ENCODE data around the gene RAP1GAP.

RAP1GAP gene

DNA sequence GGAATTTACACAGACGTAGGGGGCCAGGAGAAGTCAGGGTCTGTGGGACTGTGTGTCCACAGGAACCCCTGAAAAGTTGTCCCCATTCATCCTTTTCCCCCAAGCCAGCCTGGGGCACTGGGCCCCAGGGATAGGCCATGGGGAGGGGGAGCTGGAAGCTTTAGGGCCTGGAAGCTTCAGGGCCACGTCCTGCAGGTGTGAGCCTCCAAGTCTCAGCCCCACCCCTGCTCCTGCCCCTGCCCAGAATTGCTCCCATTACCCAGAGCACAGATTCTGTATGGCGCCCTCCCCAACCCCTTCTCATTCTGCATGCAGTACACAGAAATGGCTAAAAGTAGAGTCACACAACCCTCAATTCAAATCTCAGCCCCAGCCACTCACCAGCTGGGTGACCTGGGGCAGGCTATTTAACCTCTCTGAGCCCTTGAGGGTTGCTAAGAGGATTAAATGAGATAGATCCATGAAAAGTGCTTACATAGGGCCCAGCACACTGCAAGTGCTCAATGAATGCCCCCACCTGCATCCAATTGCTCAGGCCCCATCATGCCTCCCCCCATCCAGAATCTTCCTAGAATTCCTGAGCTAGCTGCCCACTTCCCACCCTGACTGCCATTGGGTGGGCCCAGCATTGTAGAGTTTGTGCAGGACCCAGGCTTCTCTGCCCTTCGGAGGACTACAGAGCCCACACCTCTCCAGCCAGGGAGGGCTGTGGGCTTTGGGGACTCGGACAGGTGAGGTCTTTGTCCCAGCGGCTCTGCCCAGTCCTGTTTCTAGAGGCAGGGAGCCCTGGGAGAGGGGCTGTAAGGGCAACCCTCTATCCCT is 6.5 kb downstream of the RAP1GAP start:
- no peak for DNase-seq (ENCODE audit: low spot score)

DNA sequence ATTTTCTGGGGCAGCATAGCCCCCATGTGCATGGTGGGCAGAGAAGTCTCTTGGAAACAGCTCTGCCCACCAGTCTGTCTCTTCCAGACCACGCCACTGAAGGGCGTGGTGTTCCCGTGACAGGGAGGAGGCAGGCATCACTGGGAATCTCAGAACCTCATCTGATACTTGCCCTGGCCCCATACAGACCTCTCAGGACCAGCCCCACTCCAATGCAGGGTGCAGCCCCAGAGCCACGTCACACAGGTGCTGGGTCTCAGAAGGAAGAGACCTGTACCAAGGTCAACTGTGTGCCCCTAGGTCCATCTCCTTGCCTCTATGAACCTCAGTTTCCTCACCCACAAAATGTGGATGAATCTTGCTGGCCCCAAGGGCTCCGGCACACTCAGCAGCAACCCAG is 7.3 kb downstream of the RAP1GAP start:
- DNase-seq (ENCODE audit: low spot score) = no peak

DNA sequence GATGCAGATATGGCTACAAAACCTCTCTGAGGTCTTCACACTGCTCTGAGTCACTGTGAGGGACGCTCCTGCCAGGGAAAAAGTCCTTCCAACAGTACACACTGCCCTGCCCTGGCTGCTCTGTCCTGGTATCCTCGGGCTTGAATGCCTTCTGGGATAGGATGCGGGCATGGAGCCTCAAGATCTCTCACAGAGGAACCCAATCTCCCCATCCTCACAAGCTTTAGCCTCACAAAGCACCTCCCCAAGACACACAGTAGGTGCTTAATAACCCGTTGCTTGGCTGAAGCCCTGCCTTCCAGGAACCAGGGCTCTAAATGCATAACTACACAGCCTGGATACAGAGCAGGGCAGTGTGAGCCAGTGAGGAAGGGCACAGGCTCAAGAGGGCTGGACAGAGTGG is 9.2 kb downstream of the RAP1GAP start:
- DNase-seq (ENCODE audit: low spot score) = no peak

DNA sequence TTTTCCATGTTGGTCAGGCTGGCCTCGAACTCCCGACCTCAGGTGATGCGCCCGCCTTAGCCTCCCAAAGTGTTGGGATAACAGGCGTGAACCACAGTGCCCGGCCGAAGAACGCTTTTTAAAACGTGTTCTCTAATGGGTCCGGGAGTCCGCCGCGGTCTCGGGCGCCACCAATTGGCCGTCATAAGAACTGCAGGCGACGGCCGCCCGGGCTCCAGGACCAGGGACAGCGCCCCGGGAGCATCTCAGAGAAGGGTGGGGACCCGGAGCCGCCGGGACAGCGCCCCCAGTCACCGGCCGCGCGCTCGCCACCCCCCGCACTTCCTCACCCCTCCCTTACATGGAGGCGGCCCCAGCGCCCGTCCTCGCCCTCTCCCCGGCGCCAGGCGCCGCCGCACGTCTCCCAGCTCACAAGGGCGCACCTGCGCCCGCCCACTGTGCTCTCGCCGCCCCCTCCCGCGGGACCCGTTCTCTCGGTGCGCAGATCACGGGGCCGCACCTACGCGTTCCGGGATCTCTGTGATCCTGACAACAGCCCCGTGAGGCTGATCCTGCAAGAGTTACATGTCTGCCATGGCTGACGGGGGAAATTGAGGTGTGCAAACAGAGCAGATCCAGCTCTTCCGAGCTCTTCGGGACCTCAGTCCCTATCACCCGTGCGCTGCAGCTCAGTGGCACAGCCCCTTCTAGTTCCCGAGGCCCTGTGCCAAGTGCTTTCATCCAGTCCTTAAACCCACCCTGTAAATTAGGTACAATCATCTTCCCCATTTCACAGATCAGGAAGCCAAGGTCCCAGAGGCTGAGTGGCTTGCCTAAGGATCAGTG is 9.8 kb downstream of the RAP1GAP start:
- DNase-seq (ENCODE audit: low spot score) = peak; percentile 100

DNA sequence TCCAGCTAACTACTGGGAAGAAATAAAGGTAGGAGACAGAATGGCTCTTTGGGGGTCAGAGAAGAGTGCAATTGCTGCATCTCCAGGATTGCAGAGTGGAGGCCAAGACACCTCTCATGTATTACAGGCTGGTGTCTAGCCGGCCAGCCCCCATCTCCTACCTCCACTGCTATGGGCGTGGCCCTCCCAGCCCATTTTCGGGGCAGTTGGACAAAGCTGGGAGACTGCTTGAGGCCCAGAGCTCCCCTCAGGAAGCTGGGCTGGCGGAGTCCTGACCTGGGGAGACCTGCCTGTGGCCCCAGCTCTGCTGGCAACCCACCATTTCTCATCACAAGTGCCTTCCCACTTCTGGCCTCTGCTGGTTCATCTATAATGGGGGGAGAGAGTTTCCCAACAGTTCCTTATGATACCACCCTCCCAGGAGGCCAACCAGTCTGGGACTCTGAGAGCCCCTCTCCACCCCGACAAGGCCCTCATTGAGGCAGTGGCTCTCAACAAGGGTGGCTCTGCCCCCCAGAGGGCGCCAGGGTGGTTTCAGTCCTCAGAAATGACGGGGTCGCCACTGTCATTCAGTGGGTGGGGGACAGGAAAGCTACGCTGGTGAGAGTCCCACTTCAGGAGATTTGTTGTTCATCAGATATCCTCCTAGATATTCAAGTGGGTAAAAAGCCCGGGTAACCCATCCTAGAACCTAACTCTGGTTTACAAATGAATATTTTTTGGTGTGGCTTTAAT is 11.5 kb downstream of the RAP1GAP start:
- no peak for DNase-seq (ENCODE audit: low spot score)

DNA sequence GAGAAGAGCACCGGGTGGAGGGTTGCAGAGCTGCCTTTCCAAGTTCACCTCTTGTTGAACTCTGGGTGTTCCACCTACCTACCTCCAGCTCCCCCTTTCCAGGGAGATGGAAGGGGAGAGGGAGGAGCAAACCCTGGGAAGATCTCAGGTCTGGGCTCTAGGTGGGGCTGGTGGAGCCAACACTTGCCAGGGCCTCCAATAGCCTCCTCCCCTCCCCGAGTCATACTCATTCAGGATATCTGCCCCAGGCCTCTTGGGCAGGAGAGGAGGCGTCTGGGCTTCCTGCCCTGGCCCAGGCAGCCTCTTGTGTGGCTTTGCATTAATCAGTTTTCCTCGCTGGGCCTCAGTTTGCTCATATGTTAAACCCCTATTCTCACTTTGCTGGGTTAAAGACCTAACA is 13.4 kb downstream of the RAP1GAP start:
- DNase-seq (ENCODE audit: low spot score) = peak; percentile 75

DNA sequence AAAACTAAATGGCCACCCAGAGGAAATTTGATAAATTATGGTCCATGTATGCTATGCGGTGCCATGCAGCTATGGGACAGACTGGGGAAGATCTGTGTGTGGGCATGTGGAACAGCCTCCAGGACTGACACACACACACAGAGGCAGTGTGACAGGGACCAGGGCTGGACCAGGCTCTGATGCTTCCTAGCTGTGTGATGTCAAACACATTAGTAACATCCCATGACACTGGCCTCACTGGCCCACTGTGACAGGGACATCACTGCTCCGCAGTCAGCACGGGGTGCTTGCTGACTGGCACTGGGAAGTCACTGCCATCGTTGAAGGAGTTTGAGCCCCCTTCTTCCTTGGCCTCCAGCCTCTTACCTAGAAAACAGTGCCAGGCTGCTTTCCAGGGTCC is 13.9 kb downstream of the RAP1GAP start:
- DNase-seq (ENCODE audit: low spot score) = no peak

DNA sequence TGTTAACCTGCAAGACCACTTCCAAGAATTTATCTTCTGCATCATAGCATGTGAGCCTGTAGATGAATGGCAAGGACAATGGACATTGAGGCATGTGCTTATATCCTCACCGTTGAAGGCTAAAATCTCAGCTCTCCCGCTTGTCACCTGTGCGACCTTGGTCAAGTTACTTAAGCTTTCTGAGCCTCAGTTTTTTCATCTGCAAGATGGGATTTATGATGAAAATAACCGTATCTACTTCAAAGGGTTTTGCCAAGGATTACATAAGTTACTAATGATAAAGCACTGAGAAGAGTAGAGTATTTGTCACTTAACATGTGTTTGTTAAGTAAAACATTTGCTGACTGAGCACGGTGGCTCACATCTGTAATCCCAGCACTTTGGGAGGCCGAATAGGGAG is 14.9 kb downstream of the RAP1GAP start:
- DNase-seq (ENCODE audit: low spot score) = no peak

DNA sequence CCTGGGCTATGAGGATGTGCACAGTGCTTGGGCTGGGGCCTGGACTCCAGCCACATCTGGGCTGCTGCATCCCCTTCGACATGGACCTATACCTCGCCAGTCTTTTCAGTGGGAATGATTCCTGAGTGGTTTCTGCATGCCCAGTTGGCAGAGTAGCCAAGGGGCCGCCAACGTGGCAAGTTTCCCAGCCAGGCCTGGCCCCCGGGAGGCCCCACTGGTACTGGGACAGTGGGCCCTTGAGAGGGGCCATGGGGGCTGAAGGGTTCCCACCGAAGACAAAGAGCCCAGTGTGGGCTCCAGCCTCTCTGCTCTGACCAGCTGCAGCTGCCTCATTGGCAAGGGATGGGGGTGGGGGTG is 15.4 kb downstream of the RAP1GAP start:
- no peak for DNase-seq (ENCODE audit: low spot score)

DNA sequence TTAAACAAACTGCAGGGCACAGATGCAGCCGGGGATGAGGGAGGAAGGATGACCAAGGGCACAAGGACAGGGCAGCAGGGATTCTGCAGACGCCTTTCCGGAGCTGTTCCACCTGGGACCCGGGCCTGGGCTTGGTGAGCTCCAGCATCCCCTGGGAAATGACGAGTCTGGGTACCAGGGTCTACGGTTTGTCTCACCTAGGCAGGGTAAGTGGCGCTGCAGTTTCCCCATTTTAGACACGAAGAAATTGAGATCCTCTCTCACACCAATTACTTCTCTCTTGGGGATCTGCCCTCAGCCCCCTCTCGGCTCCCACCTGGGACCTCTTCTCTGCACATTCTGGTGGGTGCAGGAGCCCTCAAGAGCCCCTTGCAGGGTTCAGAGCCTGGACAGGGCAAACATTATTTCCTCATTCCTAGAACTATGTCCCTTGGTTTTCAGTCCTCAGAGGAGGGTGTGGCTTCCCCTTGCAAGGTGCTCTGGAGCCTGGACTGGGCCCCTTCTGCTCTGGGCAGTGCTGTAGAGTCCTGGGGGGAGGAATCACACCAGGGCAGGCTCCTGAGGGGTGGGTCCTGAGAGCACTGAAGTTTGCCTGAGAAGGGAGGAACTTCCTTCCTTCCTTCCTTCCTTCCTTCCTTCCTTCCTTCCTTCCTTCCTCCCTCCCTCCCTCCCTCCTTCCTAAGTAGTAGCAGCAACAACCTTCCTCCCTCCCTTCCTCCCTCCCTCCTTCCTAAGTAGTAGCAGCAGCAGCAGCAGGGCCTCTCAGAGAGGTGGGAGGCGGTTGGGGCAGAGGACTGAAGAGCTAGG is 16.0 kb downstream of the RAP1GAP start:
- no peak for DNase-seq (ENCODE audit: low spot score)

DNA sequence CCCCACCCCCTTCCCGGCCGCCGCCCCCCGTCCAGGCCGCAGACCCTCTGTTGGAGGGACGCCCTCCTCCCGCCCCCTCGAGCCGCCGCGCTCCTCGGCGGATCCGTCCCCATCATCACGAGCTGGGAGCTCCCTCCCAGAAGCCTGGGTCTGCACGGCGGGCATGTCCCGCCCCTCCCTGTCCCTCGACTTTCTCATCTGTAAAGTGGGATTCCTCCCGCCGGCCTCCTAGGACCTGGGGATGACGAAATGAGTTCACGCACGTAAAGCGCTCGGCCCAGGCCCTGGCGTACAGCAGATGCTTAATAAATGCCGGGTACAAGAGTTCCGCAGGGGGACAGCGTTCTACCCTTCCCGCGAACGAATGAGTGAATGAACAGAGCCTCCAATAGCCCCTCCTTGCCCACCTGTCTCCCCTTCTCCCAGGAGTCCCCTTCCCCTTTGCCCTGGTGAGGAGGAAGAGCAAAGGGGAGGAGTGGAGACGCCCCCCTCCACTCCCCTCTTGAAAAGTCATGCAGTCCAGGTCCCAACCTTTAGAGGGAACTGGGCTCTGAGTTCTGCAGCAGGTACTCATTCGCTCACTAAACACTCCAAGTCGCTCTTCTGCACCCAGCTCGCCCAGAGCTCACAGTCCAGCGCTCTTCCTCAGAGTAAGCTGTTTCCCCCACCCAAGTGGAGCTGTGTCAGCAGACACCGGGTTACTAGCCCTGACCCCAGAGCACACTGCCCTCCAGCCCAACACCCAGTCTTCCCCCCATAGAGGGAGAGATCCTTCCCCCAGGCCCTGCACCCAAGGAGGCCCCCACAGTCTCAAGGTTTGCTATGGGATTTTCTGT is 16.8 kb downstream of the RAP1GAP start:
- DNase-seq (ENCODE audit: low spot score) = no peak

DNA sequence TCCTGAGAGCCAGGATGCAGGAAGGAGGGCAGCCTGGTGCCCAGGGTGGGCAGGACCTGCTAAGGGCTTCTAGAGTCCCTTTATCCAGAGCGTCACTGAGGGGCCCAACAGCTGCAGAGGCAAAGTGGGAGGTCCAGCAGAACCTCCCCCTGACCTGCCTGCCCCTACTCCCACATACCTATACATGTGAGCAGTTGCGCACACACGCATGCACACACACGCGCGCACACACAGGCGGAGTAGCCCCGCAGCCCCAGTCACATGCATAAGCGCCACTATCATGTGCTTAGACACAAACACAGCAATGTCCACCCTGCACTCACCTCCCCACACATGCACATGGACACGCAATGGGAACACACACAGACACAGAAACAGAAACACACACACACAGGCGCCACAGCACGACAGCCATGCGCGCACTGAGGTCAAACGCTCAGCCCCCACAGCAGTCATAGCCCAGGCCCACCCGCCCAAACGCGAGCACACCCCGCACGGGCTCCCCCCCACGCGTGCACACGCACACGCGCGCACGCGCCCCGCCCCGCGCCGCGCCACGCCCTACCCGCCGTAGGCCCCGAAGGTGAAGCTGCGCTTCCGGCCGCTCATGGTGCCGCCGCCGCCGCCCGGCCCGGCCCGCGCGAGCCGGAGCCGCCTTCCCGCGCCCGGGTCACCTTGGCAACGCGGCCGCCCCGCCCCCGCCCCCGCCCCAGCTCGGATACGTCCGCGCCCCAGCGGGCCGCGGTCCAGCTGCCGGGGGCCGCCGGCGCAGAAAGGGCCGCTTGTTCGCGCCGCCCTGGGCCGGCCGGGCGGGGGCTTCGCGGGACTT is 17.7 kb downstream of the RAP1GAP start:
- peak; percentile 92 for DNase-seq (ENCODE audit: low spot score)

DNA sequence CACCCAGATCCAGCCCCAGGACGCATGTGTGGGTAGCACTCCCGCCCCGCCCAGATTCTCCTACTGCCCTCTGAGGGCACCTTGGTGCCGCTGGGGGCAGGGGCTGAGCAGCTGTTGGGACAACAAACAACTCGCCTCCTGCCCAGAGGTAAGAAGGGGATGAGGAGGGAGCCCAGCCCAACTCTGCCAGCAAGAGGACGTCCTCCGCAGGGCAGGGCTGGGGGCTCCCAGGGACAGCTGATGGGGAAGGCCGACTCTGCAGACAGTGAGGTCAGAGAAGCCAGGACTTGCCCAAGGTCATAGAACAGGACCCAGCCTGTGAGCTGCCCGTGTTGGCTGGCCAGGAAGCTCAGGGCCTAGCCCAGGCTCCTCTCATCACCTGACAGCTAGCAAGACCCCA is 18.8 kb downstream of the RAP1GAP start:
- DNase-seq (ENCODE audit: low spot score) = no peak

DNA sequence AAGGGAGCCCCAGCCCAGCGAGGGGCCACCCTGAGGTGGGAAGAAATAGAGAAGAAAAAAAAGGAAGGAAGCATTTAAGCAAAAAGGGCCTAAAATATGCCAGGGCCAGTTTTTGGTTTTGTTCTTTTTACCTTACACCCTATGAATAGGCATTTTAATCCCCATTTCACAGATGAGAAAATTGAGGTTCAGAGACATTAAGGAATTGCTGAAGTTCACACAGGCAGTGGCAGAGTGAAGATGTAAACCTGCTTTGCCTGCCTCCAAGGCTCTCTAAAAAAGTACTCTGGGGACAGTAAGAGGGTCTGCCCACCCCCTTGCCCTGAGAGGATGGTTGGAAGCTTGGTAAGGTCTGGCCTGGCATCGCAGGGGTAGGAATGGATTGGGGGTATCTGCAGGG is 19.8 kb downstream of the RAP1GAP start:
- no peak for DNase-seq (ENCODE audit: low spot score)

DNA sequence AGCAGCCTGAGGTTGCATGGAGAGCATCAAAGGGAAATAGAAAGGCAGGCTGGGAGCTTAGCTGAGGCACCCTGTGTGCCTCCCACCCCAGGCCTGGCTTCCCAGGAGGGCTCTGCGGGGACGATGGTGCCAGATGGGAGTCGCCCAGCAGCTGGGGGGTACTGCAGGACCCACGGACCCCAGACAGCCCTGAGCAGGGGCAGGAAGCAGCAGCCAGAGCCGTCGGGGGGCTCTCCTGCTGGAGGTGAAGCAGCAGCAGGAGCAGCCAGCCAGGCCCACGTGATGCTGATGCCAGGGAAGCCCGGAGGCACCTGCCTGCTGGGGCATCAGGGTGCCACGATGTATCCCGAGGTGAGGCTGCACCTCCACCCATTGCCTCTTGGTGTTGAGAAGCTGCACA is 20.4 kb downstream of the RAP1GAP start:
- DNase-seq (ENCODE audit: low spot score) = no peak

DNA sequence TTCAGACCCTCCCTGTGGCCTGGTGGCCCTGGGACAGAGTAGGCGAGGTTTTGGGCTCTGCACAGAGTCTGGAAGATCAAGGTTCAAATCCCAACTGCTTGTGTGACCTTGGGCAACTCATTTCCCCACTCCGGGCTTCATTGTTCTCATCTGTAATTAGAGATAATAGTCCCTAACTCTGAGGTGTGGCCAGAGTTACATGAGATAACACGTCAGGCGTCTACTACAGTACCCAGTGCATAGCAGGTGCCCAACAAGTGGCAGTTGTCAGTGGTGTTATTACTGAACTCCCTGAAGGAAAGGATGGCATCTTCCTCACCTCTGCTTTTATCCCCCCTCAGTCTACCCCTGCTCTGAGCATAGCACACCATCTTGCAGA is 20.8 kb downstream of the RAP1GAP start:
- no peak for DNase-seq (ENCODE audit: low spot score)

DNA sequence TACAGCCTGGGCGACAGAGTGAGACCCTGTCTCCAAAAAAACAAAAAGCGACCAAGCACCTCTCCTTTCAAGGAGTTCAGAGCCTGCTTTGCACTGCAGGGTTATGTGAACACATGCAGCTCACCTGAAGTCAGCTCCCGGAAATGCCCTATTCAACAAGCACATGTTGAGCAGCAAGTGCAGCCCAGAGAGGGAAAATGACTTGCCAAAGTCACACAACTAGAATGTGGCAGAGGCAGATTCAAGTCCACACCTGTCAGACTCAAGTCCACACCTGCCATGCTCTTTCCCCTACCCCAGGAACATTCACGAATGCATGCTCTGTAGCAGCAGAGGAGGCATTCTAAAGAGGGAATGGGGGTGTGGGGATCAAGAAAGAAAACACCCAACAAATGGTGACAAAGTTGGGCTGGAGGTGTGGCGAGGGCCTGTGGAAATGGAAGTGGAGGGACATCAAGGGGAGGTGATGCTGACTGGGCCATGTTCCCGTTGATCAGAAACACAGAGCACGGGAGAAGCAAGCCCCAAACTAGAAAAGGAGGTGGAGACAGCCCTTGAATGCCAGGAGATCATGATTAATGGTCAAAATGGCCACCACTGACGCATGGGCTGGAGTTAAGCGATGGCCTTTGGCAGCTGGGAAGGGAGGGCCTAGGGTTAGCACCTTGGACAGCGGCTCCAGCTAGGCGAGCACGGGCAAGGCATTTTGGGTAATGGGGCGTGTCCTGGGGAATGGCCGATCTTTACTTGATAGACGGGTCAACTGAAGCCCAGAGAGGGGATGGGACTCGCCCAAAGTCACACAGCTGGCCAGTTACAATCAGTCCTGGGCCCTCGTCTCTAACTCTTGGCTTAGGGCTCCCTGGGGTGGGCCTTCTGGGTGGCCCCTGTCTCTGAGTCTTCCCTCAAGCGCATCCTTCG is 21.5 kb downstream of the RAP1GAP start:
- peak; percentile 89 for DNase-seq (ENCODE audit: low spot score)

DNA sequence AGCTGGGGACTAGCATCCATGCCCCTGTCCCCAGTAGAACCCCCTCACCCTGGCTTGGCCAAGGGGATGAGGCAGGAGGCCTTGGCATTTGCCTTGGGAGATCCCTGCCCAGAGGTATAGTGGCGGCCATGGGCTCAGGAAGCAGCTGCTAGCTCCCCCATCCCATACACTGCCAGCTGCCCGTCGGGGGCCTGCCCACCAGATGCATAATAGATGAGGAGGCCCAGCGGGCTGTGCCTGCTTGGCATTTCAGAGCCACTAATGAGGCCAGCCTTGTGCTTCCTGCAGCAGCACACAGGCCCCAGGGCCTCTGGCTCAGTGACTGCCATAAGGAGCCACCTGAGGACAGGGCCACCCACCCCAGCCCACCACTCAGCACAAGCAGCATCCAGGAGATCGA is 23.6 kb downstream of the RAP1GAP start:
- no peak for DNase-seq (ENCODE audit: low spot score)

DNA sequence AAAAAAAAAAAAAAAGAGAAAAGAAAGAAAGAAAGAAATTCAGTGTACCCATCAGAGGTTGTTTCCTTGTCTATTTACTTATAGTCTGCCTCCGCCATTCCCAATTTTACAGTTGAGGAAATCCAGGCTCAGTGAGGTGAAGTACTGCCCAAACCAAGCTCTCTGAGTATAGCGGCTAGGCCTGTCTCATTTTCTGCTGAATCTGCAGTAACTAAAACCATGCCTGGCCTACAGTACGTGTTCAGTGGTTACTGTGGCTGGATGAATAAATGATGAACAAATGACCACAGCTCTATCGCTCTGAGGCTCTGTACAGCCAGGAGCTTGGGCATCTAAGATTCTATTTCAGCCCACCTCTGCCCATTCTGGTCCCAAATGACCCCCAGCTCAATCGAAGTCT is 24.3 kb downstream of the RAP1GAP start:
- no peak for DNase-seq (ENCODE audit: low spot score)

All from iPS-NIHi11 (cell line).